MM.1S (cell line): ENCODE data around the gene YAE1.

Experiments
- DNase-seq: peaks from one replicate; pipeline ENCODE4 v3.0.0-alpha.2; 2015
- H2AFZ ChIP-seq: fragments of 300-600 bp; sonication (generic); 2 replicates; pipeline ENCODE4 v1.6.0; 2016; ENCODE audit warnings: antibody characterized with exemption, low read length
- H3F3A ChIP-seq: fragments of 300-600 bp; sonication (generic); 2 replicates; pipeline ENCODE4 v1.6.1; 2016; ENCODE audit warnings: mild to moderate bottlenecking, antibody characterized with exemption, low read length, moderate library complexity, mixed read lengths; ENCODE audit not compliant: insufficient read depth
- H3K27ac ChIP-seq: fragments of 300-600 bp; sonication (generic); 2 replicates; pipeline ENCODE4 v1.5.1; 2016; ENCODE audit warnings: mild to moderate bottlenecking, low read length
- H3K27me3 ChIP-seq: fragments of 300-600 bp; sonication (generic); replicated peaks from 2 replicates; pipeline ENCODE4 v1.6.0; 2016; ENCODE audit warnings: low read length; ENCODE audit not compliant: insufficient read depth
- H3K36me3 ChIP-seq: fragments of 300-600 bp; sonication (generic); replicated peaks from 2 replicates; pipeline ENCODE4 v1.6.1; 2016; ENCODE audit warnings: mild to moderate bottlenecking, low read length, mixed read lengths; ENCODE audit not compliant: insufficient read depth
- H3K4me1 ChIP-seq: fragments of 300-600 bp; sonication (generic); 2 replicates; pipeline ENCODE4 v1.6.1; 2016; ENCODE audit warnings: low read length, mixed read lengths
- H3K4me2 ChIP-seq: fragments of 300-600 bp; sonication (generic); 2 replicates; pipeline ENCODE4 v1.6.0; 2016; ENCODE audit warnings: low read depth, low read length
- H3K4me3 ChIP-seq: fragments of 300-600 bp; sonication (generic); 2 replicates; pipeline ENCODE4 v1.5.1; 2016; ENCODE audit warnings: low read length, mixed read lengths
- H3K79me2 ChIP-seq: fragments of 300-600 bp; sonication (generic); 2 replicates; pipeline ENCODE4 v1.6.1; 2016; ENCODE audit warnings: mixed run types, low read length, mixed read lengths
- H3K9ac ChIP-seq: fragments of 300-600 bp; sonication (generic); 2 replicates; pipeline ENCODE4 v1.6.1; 2016; ENCODE audit warnings: low read length, mixed read lengths
- H3K9me2 ChIP-seq: fragments of 300-600 bp; sonication (generic); replicated peaks from 2 replicates; pipeline ENCODE4 v1.6.1; 2016; ENCODE audit warnings: mild to moderate bottlenecking, low read length, mixed read lengths; ENCODE audit not compliant: insufficient read depth
- H3K9me3 ChIP-seq: fragments of 300-600 bp; sonication (generic); replicated peaks from 2 replicates; pipeline ENCODE4 v1.6.1; 2016; ENCODE audit warnings: mild to moderate bottlenecking, low read length, mixed read lengths; ENCODE audit not compliant: insufficient read depth
- H4K20me1 ChIP-seq: fragments of 300-600 bp; sonication (generic); 2 replicates; pipeline ENCODE4 v1.6.1; 2016; ENCODE audit warnings: mild to moderate bottlenecking, low read length, moderate library complexity, mixed read lengths; ENCODE audit not compliant: insufficient read depth
- CTCF ChIP-seq: fragments of 300-600 bp; sonication (generic); IDR thresholded peaks from 2 replicates; pipeline ENCODE4 v1.5.1; 2016; ENCODE audit warnings: antibody characterized with exemption, low read length, mixed read lengths
- EZH2 ChIP-seq: fragments of 300-600 bp; sonication (generic); optimal IDR thresholded peaks from 2 replicates; pipeline ENCODE3; 2017; ENCODE audit warnings: low read depth, mild to moderate bottlenecking, antibody characterized with exemption, low read length, mixed read lengths
- EZH2phosphoT487 ChIP-seq: fragments of 300-600 bp; sonication (generic); IDR thresholded peaks from 2 replicates; pipeline ENCODE4 v1.6.1; 2018; ENCODE audit warnings: antibody characterized with exemption, low read length

YAE1 gene

GRCh38 chr7:39608278-39608677 is 42.1 kb downstream of the YAE1 start:
- H3K27me3 ChIP-seq, result no peaks in the 10 kb centered on the region
- H3K4me1 ChIP-seq, result no peaks in the 10 kb centered on the region
- no peaks in the 10 kb centered on the region for H3F3A ChIP-seq
- H4K20me1 ChIP-seq, result no peaks in the 10 kb centered on the region
- H3K36me3 ChIP-seq, result no peaks in the 10 kb centered on the region
- no peak overlapping the region for H3K4me3 ChIP-seq
- no peaks in the 10 kb centered on the region for H3K9me2 ChIP-seq
- no peak overlapping the region for H3K27ac ChIP-seq
- H2AFZ ChIP-seq, result no peak overlapping the region
- no peaks in the 10 kb centered on the region for H3K9me3 ChIP-seq
- TF ChIP-seq EZH2 (no peak), CTCF (no peak), EZH2phosphoT487 (no peak)
- no peaks in the 10 kb centered on the region for H3K79me2 ChIP-seq
- H3K9ac ChIP-seq, result no peak overlapping the region
- no peak for DNase-seq
- no peak overlapping the region for H3K4me2 ChIP-seq

- H3K27me3 ChIP-seq, result no peaks in the 10 kb centered on the region
- no peaks in the 10 kb centered on the region for H4K20me1 ChIP-seq
- TF ChIP-seq CTCF, result no peak
- no peak for TF ChIP-seq EZH2phosphoT487
- no peaks in the 10 kb centered on the region for H3K4me1 ChIP-seq
- no peak for DNase-seq
- no peaks in the 10 kb centered on the region for H3F3A ChIP-seq
- no peak overlapping the region for H2AFZ ChIP-seq
- no peaks in the 10 kb centered on the region for H3K9me3 ChIP-seq
- no peaks in the 10 kb centered on the region for H3K36me3 ChIP-seq
- no peak overlapping the region for H3K4me3 ChIP-seq
- H3K9ac ChIP-seq, result no peak overlapping the region
- H3K27ac ChIP-seq, result no peak overlapping the region
- no peaks in the 10 kb centered on the region for H3K9me2 ChIP-seq
- no peak overlapping the region for H3K4me2 ChIP-seq
- H3K79me2 ChIP-seq, result no peaks in the 10 kb centered on the region
Observed at GRCh38 chr7:39609113-39609934, 43.1 kb downstream of the YAE1 start.

DNA sequence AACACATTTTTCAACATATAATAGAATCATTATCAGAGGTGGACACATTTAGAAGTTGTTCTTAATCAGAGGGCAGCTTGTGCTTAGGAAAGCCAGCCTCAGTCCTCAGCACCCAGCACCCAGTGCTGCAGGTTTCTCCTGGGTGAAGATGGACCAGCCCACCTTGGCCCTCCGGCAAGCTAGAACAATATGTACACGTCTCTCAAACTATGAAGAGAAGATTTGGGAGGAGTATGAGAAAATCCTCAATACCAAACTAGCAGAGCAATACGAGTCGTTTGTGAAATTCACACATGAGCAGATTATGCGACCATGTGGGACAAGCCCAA is 43.7 kb downstream of the YAE1 start:
- Histone ChIP-seq H3K79me2 (no peaks in the 10 kb centered on the region), H3K4me1 (no peaks in the 10 kb centered on the region), H3K36me3 (no peaks in the 10 kb centered on the region), H4K20me1 (no peaks in the 10 kb centered on the region), H3K27ac (no peak overlapping the region), H3K9me3 (no peaks in the 10 kb centered on the region), H3K9ac (no peak overlapping the region), H3K9me2 (no peaks in the 10 kb centered on the region), H3K4me2 (no peak overlapping the region), H3F3A (no peaks in the 10 kb centered on the region), H3K27me3 (no peaks in the 10 kb centered on the region), H2AFZ (no peak overlapping the region), H3K4me3 (no peak overlapping the region)
- TF ChIP-seq EZH2 (no peak), EZH2phosphoT487 (no peak), CTCF (no peak)
- DNase-seq, result no peak
